Fibroblast of gingiva (primary cell): ENCODE results near the gene FAM120B.

Experiments used
- DNase-seq: peaks from one replicate; pipeline ENCODE4 v3.0.0-alpha.2; 2011; ENCODE audit warnings: low read depth

The FAM120B gene

DNA sequence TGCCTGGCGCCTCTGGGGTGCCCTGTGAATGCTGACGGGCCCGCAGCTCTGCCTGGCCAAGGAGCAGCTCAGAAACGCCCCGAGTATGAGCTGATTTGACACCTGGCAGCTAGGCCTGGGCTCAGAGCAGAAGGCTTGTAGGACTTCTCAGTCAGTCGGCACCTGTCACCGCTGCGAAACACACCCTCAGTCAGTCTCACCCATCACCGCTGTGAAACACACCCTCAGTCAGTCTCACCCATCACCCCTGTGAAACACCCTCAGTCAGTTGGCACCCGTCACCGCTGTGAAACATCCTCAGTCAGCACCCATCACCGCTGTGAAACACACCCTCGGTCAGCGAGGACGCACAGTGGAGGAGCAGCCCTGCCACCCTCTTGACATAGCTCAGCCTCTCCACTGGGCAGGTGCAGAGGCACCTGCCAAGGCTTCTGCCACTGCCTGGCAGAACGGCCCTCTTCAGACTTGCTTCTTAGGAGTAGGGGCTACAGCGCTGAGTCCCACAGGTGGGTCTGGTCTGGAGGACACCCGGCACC is 137.6 kb downstream of the FAM120B start:
- DNase-seq: no peak

DNA sequence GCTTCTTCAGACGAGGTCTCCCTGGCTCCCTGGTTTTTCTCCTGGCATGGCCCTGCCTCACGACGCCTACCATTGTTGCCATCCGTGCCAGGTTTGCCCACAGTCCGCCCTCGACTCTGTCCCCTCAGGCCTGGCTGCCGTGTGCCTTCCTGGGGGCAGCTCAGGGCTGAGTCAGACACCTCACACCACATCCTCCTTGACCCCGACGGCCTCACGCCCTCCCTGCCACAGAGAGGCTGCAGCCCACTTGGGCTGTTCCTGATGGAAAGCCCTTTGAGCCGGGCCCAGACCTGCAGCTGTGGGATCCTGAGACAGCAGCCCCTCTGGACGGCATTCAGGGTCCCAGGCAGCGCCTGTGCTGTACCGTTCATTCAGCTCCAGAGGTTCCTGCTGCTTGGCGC is 138.3 kb downstream of the FAM120B start:
- no peak for DNase-seq

DNA sequence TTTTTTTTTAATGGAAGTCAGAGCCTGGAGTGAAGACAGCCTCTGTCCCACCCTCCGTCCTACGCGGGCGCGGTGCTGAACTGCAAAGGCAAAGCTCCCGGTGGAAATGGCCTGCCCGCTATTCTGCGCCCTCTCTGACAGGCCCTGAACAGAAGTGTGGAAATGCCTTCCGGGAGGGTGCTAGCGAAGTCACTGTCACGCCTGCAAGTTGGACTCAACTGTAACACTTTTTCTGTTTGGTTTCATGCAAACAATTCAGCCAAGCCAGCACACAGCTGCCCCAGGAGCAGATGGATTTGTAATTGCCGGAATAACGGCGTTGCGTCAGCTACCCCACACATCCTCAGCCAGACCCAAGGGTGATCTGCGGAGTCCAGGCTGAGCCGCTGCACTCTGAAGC is 138.9 kb downstream of the FAM120B start:
- no peak for DNase-seq

DNA sequence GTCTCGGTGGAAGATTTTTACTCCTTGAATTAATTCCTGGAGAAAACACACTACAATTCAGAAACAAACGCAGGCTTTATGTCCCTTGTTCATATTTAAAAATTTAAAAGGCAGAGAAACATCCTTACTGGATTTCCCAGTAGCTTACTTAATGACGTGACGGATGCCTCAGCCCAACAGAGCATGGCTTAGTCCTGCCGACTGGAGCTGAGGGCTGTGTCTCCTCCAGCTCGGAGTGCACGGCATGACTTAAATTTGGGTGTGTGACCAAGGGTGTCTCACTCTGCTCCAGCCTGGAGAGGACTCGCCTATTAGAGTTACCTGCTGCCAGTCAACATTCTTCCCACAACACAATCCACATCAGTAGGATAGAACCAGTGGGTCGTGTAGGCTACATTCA is 139.4 kb downstream of the FAM120B start:
- DNase-seq: no peak

DNA sequence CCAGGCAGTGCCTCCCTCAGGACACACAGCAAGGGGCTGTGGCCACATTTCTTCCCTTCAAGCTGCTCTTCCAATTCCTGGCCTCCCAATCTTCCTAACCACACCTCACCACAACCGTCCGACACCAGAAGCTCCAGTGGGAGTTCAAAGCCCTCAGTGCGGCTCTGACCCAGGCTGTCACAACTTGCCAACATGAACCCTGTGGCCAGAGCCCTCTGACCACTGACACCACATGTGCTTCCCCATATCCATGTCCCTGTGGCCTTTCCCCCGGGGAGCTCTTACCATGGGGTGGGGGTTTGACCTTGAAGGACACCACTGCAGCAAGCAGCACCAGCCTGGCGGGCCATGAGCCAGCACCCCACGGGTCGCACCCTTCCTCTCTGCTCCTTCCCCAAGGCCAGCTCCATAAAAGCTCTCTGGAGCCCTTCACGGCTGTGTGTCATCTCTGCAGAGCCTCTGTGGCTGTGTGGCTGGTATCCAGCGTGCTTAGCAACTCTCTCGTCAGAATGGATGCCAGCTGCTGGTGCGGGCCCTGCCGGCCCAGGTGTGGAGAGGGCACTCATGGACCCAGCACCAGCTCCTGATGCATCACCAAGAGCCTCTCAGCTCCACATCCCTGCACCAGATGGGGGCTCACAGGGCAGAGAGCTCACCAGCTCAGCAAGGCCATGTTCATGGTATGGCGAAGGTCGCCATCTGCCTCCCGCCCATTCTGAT is 140.4 kb downstream of the FAM120B start:
- DNase-seq: no peak

DNA sequence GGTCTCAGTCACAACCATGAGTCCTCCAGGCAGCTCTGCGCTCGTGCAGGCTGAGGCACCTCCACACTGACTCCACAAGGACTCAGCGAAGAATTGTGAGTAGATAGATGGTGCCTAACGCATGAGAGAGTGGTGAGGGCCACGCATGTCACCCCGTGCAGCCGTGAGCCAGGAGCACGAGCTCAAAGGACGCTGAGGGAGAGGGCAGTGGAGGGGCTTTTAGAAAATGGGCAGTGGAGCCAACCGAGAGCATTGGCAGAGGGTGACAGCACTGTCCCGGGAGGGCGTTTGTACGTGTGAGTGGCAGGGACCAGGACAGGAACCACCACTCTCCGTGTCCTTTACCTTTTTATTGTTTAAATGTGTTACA is 141.0 kb downstream of the FAM120B start:
- DNase-seq: no peak

DNA sequence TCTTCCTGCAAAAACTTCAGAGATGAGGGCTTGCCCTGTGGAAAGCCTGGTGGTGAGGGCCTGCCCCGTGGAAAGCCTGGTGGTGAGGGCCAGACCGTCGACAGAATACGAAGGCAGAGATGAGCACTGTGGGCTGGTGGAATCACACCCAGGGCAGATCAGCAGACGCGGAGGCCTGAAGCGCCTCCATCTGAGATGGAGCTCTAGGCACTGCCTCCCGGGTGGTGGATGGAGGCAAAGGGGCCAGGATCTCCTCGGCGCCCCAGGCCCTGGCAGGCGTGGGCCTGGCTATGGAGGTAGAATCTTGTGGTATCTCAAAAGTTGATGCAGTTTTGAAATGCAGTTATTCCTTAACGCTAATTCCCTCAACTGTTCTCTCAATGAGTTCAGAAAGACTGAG is 141.8 kb downstream of the FAM120B start:
- no peak for DNase-seq

DNA sequence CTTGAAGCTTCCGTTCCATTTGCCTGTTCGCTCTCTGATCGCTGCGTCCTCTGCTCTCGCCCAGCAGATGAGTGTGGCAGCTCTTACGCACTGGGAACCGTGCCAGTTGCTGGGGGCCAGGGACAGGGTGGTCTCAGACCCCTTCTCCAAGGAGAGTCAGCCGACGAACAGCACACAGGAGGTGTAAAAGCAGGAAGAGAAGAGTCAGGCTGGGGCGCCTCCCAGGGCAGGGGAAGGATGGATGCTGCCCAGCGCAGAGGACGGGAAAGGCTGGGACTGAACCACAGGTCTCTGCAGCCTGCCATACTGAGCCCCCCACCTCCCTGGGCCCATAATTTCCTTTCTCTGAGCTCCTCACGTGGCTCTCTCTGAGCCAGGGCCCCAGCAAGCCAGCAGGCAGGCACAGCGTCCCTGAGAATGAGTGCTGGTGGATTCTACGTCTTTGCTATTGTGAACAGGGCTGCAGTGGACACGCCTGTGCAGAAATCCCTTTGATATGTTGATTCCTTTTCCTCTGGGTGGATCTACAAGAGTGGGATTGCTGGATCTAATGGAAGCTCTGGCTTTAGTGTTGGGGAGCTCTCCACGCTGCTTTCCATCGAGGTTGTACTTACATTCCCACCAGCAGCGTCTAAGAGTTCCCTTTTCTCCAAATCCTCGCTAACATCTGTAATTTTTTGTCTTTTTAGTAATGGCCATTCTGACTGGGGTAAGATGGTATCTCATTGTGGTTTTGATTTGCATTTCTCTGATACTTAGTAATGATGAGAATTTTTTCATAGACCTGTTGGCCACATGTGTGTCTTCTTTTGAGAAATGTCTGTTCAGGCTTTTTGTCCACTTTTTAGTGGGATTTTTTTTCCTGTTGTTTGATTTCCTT is 142.4 kb downstream of the FAM120B start:
- DNase-seq: no peak

DNA sequence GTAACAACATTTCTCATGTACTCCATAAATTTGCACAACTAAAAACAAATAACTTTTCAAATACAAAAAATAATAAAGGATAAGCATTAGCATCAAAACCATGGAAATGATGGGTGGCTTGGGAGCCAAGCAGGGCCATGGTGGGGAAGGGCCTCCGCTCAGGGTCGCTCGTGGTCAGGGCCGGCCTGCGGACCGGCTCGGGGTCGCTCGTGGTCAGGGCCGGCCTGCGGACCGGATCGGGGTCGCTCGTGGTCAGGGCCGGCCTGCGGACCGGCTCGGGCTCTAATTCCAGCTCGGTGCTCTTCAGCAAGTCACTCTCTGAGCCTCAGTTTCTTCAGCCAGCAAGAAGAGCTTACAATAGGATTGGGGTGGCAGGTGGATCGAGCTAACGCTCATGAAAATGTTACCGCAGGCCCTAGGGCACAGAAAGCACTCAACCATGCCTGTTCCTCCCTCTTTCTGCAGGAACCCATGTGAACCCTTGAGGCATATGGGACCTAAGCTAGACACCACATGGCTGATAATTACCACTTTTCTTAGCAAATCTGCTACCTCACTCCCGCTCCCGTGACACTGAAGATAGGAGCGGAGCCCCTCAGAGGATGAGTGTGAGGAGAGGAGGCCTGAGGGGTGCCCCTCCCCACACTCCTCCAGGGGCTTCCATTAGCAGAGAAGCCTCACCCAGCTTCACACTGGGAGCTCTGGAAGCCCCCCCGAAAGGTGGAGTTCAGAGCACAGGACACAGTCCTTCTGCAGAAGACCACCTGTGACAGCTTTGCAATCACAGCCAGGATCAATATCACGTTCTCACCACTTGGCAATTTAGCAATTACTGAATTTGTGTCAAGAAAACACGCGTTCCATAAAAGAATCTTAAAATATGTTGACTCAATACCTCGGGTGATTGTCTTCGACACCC is 143.5 kb downstream of the FAM120B start:
- no peak for DNase-seq

DNA sequence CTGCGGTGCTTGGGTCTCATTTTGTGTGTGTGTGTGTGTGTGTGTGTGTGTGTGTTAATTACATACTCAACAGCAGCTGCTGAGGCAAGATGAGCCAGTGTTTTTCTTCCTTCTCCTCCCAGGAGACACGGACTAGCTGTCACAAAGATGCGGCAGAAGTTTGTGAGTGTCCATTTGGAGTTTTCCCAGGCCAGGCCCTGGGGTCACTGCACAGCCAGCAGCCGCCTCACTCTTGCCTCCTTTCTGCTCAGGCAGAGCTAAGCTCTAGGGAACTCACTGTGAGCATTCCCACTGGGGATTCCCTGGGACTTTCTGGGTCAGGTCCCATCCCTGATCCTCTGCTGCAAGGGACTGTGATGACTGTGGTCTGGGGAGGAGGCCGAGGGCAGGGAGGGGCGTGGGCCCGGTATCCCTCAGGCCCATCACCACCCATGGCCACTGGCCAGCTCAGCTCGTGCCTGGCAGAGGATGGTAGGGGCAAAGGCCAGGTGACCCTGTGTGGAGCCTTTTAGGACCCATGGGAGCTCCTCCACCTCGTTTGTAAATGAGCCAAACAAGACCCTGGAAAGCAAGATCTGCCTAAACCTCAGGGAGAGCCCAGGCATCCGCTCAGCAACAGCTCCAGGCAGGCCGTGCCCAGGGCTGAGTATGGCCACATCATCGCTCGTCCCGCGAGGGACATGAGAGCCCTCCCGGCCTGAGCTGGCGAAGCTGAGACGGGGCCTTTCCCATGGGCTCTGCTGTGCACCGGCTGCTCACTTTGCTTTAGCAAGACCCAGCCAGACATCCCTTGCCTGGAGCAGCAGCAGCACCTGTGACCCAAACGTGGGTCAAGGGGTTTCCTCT is 144.6 kb downstream of the FAM120B start:
- DNase-seq: no peak

DNA sequence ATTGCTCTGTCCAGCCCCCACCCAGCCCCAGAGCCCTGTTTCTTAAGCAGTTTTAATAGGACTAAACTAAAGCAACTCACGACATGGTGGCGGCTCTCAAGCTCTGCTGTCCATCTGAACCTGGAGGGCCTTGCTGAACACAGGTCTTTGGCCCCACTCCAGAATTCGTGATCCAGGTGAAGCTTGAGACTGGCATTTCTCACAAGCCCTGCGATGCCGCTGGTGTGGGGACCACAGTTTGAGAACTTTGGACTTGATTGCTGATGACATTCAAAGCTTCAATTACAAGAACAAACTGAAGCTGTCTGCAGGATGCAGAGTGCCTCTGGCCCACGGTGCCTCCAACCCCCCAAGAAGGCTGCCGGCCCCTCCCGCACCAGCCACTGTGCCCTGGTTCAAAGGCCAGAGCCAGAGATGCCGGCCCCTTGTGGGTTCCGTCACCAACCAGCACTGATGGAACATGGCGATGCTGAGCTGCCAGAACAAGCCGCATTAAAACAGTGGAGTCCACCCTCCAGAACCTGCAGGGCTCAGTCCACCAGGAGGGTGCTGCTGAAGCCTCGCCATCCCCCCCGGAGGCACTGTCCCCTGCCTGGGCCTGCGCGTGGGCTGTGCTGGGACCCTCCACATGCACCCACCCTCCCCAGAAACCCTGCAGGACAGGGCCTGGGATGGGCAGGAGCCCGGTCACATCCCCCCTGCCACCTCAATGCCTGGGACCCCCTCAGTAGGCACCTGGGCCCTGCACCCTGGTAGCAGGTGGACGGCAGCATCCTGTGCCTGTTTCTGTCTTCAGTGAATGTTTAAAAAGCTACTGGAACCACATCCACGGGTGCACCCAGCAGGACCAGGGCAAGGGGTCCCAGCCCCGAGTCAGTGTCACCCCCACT is 145.4 kb downstream of the FAM120B start:
- DNase-seq: no peak

DNA sequence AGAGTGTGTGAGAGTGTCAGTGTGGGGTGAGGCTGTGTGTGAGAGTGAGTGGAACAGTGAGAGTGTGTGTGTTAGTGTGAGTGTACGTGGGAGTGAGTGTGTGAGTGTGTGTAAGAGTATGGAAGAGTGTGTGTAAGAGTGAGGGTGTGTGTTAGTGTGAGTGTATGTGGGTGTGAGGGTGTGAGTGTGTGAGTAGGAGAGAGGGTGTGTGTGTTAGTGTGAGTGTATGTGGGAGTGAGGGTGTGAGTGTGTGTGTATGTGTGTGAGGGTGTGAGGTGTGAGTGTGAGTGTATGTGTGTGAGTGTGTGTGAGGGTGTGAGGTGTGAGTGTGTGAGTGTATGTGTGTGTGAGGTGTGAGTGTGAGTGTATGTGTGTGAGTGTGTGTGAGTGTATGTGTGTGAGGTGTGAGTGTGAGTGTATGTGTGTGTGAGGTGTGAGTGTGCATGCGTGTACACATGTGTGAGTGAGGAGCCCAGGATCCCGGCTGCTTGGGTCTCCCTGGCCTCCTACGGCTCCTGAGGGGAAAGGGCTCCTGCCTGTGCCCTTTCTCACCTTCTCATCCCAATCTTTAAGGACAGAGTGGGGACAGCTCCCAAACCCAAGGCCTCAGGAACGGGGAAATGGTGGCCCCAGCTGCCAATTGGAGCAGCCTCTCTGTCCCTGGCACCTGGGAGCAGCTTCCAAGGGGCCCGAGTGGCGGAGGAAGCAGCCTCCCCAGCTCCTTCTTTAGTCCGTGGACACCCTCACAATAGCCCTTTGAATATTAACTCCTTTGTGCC is 146.4 kb downstream of the FAM120B start:
- DNase-seq: no peak

DNA sequence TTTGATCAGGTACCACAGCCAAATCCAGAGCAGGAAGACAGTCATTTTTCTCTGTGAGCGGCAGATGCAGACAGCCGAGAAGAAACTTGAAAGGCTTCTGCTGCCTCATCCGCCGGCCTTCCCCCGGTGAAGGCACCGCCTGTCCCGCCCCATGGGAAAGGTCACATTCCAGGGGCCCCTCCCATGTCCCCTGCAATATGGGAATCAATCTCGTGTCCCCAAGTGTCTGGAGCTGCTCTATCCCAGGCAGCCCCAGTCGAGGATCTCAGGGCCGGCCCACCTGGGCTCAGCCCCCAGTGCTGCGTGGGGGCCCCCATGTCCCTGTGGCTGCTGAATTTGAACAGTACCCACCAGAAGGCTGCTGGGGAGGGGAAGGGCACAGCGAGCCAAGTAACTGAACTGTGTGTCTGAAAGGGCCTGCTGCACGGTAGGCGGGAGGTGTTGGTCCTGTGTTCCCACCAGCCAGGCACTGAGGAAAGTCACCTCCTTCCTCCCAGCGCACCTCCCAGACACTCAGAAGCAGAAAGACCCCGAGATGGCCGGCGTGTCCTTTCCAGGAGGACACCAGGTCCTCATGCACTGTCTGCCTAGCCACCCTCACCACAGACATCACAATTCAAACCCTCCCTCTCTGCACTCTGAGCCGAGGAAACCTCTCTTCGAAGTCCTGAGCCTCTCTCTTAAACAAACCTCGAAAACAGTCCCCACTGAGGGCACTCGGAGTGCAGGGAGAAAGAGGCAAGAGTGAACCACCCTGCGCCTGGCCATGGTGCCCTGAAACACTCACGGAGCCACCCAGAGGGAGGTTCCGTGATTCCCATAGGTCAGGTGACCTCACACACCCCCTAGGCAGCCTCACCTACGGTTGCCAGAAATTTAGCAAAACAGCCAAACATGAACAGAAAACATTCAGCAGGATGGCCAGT is 147.3 kb downstream of the FAM120B start:
- no peak for DNase-seq

DNA sequence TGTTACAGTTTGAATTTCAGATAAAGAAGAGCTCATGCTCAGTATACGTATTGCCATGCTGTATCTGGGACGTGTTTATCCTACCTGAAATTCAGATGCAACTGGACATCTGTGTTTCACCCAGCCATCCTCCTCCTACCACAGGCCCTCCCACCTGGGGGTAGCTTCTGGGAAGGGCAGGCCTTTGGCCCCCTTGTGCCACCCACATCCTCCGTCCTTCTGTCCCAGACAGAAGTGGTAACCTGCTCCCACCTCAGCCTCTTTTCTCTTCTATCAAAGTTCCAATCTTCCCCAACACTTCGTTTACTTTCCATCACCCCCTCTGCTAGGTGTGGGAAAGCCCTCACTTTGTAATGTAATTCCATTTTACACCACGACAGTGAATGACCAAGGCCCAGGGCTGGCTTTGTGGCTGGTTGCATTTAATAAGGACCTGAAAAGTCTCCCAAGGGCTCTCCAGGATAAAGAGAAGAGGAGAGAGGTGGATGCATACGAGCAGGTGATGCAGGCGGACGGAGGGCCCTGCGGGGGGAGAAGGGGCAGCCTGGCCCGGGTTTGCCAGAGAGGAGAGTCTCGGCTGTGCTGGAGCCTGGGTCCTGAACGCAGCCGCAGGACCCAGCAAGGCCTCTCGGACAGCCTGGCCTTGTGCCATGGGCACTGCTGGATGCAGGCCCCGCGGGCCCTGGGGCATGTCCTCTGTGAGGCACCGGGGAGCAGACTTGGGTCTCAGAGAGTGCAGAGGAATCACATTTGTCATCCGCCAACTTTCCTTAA is 148.1 kb downstream of the FAM120B start:
- DNase-seq: no peak

DNA sequence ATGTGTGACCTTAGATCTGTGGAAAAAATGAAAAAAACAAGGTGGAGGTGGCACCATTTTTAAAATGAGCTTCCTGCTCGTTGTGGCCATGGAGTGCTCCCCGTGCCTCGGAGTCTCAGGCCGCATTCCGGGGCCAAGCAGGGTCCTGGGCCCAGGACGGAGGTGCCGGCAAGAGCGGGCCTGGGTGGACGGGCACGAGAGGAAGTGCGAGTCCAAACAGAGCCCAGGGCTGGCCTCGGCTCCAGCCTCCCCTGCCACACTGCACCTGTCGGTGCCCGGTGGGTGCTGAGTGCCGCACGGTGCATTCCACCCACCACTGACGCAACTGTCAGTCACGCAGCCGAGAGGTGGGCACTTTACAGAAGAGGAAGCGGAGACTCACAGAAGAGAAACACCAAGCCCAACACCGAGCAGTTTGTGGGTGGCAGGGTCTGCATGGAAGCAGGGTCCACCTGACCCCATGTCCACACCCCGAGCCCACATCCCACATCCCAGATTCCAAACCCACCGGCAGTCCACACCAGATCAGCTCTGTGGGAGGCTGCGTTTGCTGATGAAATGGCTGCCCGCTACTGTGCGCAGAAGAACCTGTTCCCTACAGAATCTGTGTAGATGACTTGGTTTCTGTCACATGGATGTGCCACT is 148.9 kb downstream of the FAM120B start:
- no peak for DNase-seq

DNA sequence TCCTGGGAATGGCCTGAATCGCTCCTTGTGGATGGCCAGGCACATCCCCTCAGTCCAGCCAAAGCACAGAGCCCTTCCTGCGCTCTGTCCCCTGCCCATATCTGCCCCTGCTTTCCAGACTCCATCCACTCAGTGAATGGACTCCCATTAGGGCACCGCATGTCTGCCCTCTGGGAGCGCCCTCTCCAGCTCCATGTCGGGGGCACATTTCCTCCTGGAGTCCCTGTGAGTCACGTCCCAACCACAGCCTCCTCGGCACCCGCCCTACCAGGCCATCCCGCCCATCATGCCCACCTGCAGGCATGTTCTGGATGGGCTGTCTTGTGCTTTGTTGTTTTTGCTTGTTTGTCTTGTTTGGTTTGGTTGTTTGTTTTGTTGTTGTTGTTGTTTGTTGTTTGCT is 149.8 kb downstream of the FAM120B start:
- no peak for DNase-seq
